GM19438 (cell line): ENCODE measurements around the gene AQP2.

ENCODE experiments used
- ATAC-seq: cut with Tn5 transposase; IDR thresholded peaks from one replicate; pipeline ENCODE4 v1.9.1; 2021; ENCODE audit warnings: low read depth; ENCODE audit not compliant: unreplicated experiment

The AQP2 gene

GRCh38 chr12:49954863-49955830, 4.6 kb downstream of the AQP2 start:
- no peak for ATAC-seq

- no peak for ATAC-seq
Measured at GRCh38 chr12:49955899-49956662, 5.5 kb downstream of the AQP2 start.

DNA sequence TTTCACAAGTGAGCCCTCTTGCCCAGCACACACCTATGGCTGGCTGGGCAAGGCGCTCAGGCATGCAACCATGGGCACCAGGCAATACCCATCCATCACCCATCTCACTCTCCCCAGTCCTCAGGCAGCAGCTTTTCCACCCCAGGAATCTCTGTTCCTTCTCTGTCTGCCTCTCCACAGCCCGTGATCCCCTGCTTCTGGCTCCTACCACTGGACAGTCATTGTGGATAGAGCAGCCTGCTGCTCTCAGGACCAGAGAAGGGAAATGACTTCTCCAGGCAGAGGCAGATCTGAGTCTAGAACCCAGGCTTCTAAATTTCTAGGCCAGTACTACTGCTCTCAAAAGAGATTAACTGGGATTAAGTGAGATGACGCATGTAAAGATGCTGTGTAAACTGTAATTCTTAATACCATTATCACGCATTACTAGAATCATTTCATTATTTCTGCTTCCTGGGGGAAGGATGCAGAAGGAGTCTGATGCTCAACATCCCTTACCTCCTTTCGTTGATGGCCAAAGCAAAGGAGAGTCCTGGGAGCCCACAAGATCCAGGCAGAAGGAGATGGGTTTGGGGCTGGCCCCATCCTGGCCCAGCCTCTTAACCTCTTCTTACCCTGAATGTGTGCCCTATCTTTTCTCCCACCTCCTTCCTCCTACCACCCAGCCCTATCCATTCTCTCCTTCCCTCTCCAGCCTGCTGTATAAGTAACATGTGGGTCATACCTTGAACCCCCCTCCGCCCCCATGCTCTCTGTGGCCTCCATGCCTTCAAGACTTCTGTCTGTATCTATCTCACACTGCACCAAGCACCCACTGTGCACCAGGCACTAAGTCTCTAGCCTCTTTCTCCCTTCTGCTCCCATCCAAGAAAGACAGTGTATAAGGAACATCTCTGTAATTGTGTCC, 6.4 kb downstream of the AQP2 start:
- no peak for ATAC-seq

- no peak for ATAC-seq
Measured at GRCh38 chr12:49957570-49957967, 7.0 kb downstream of the AQP2 start.

GRCh38 chr12:49959685-49960473, 9.3 kb downstream of the AQP2 start:
- ATAC-seq: no peak

GRCh38 chr12:49960474-49961110, 10.1 kb downstream of the AQP2 start:
- no peak for ATAC-seq

DNA sequence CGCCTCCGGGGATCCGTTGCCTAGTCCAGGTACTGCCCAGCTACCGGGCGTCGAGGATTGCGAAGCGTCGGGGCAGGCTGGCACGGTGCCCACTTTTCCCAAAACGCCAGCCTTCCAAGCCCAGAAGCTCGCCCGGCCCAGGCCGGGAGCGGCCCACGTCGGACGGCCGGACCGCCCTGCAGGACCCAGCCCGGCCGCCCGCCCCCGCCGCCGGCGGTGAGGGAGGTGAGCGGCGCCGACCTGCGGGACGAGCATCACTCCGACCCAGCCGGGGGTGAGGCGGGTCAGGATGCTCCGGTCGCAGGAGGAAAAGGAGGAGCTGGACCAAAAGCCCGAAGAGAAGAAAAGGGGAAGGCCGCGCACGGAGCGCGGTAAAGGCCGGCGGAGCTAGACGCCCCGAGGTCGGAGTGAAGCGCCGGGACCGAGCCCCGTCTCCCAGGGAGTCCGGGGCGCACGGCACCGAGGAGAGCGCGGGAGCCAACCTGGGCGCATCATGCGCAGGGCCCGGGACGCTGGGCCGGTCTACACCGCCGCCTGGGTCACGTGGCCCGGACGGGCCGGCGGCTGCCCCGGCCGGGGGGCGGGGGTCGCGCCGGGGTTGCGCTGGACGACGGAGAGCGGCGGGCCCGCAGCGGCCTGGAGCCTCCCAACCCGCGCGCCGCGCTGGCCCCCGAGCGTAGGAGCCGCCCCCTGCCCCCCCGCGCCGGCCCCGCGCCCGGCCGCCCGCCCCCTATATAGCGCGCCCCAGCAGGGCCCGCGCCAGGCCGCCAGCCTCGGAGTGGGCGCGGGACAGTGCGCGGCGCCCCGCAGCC, 10.8 kb downstream of the AQP2 start, which contains the start of gene AQP5:
Gene AQP5, plus strand, starts transcription at position 762 of the 812 bp plus-strand sequence. CDS start 146 bp downstream, outside the sequence.
- ATAC-seq: no peak

- ATAC-seq: no peak
Measured at GRCh38 chr12:49961993-49962764, 11.6 kb downstream of the AQP2 start.

GRCh38 chr12:49962861-49963765, 12.6 kb downstream of the AQP2 start:
- no peak for ATAC-seq

DNA sequence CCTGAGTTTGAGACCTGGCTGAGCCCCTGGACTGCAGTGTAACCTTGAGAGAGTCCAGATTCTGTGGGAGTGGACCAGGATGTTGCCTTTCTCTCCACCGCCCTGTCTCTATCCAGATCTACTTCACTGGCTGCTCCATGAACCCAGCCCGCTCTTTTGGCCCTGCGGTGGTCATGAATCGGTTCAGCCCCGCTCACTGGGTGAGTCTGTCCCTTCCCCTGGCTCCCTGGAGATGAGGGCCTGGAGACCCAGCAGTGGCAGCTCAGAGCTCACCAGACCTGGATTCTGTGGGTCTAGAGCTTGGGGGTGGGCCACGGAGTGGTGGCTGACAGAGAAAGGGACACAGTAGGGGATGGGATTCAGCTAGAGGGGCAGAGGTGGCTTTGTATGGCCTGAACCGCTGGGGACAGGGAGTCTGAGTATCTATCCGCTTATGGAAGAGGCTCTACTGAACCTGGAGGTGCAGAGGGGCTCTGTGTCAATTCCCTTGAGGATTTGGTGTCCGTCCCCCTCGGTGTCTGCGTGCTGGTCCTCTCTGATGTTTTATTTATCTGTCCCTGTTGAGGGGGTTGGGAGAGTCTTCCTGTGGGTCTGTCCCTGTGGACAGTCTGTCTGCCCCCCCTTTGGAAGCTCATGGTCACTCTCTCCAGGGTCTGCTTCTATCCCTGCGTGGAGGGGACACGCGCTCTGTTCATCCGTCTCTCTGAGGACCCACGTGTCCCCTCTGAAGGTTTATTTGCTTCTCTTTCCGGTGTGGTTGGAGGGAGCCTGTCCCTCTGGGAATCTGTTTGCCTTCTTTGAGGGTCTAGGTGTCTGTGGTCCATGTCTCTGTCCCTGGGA, 13.7 kb downstream of the AQP2 start:
- no peak for ATAC-seq

DNA sequence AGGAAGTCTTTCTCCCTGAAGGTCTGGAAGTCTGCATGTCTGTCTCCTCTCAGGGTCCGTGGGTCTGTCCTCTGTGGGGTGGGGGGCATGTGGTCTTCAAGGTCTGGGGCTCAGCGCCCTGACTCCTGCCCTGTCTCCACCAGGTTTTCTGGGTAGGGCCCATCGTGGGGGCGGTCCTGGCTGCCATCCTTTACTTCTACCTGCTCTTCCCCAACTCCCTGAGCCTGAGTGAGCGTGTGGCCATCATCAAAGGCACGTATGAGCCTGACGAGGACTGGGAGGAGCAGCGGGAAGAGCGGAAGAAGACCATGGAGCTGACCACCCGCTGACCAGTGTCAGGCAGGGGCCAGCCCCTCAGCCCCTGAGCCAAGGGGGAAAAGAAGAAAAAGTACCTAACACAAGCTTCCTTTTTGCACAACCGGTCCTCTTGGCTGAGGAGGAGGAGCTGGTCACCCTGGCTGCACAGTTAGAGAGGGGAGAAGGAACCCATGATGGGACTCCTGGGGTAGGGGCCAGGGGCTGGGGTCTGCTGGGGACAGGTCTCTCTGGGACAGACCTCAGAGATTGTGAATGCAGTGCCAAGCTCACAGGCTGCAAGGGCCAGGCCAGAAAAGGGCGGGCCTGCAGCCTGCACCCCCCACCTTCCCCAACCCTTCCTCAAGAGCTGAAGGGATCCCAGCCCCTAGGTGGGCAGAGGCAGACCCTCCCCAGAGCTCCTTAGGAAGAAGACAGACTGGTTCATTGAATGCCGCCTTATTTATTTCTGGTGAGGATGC, 14.5 kb downstream of the AQP2 start:
- no peak for ATAC-seq

GRCh38 chr12:49965836-49966235, 15.3 kb downstream of the AQP2 start:
- ATAC-seq: no peak

DNA sequence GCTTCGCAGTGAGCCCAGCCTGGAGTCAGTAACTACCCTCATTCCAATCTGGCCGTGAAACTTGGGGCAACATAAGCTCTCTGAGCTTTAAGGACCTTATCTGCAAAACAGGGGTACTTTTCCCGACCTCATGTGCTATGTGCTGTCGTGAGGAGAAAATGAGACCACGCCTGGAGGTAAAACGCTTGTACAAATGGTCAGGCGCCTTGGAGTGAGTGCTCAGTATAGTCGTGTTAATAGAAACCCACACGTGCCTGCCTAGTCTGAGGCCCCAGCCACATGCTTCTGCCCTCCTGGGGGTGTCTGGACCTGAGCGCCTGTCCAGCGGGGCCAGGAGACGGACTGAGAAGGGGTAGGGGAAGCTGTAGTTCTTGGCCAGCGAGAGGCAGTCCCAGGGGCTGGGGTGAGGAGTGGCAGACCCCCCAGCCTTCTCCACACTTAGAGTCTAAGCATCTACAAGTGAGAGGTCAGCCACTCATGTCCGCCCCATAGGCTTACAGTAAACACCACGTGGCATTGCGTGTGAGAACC, 16.0 kb downstream of the AQP2 start:
- no peak for ATAC-seq

DNA sequence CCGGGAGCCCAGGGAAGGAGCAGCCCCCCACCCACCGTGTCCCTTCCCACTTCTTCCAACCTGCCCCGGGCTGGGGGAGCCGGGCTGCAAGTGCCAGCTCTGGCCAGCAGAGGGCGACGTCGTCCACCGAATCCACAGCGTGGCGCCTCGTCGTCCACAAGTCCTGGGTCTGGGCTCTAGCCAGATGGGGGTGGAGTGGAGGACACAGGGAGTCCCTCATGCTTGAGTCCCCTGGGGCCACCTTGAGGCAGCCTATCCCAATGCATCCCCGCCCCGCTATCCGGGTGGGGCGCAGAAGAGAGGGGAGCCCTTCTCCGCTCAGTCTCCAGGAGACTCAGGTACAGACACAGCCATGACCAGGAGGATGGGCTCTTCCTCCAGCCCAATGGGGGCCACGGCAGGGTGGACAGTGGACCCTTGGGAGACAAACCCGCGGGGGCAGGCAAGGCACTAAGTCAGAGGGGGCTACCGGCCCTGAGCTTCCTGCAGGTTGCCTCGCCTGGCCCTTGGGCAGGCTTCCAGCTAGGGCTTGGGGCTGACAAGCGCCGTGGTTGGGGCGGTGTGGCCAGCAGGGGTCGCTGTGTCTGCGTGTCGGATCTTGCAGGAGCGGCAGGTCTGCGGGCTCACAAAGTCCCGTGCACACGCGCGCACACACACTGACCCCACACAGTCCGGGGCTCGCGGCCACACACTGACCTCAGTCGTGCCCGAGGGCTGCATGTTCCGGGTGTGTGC, 16.7 kb downstream of the AQP2 start:
- peak; percentile 85 for ATAC-seq
